Activated naive CD4-positive, alpha-beta T cell treated with Interleukin-2 at 50 U/mL for 16 hours (primary cell): ENCODE measurements around the gene CYP3A7.
"Not testable (repeated sequence)": the region's sequence is repeated elsewhere in the genome, so short reads cannot be mapped to it uniquely, and the experiment has no call there.

Source experiments
- DNase-seq: peaks from one replicate; pipeline ENCODE4 v3.0.0-alpha.2; 2020

Gene CYP3A7

GRCh38 chr7:99734987-99735386 lies at the start of gene CYP3A7:
CYP3A7 (minus strand) TSS chr7:99735196; CDS start chr7:99735093, 103 bp downstream.
- no peak for DNase-seq

DNA sequence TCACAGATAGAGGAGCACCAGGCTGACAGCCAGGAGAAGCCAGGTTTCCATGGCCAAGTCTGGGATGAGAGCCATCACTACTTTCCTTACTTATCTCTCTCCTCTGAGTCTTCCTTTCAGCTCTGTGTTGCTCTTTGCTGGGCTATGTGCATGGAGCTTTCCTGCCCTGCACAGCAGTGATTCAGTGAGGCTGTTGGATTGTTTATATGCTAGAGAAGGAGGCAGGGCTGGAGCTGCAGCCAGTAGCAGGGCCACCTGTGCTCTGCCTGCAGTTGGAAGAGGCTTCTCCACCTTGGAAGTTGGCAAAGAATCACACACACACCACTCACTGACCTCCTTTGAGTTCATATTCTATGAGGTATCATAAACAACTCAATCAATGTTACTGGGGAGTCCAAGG lies 49.0 kb upstream of the CYP3A7 start, which contains the start of gene CYP3A4:
TSS of gene CYP3A4 (minus strand) at position 178 of the 400 bp plus-strand sequence. CDS start at position 75, 103 bp downstream.
- DNase-seq, result no peak

DNA sequence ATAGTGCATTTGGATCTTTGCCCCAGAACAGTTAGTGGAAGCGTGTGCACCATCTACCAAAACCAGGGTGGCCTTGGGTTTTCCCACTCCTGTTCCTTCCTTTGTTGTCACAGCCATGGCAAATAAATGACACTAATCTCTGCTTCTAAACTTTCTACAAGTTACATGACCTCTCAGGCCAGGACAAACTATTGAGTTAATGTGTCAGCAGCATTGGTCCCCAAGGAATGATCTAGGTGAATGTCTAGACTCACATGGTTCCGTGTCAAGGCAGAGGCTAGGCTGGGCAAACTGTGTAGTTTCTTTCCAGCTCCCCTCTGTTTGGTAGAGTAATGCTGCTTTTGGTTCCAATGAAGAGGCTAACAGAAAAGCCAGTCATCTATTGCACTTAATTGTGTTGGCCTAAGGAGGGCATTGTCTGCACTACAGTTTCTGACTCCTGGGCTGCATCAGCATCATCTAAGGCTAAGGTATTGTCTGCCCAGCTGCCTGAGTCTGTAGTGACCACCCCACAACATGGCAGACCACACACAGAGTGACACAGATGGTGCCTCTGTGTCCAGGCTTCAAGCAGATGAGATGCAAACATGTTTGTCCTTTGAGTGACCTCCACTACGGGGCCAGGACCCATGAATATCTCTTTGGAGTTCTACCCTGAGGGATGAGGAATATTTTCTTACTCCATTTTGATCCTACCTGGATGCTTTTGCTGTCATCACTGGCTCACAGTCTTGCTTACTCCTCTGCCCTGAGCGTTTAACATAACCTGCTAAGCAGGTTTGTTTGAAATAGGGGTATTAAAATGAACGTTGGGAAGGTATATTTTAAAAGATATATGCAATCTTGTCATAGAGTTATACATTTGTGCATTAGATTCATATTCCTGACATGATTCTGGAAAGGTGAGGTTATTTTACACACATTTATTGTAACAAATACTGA lies 47.3 kb upstream of the CYP3A7 start:
- no peak for DNase-seq

GRCh38 chr7:99780588-99780987 lies 45.6 kb upstream of the CYP3A7 start:
- DNase-seq, result no peak

- DNase-seq, result no peak
Observed at GRCh38 chr7:99779949-99780348, 45.0 kb upstream of the CYP3A7 start.

DNA sequence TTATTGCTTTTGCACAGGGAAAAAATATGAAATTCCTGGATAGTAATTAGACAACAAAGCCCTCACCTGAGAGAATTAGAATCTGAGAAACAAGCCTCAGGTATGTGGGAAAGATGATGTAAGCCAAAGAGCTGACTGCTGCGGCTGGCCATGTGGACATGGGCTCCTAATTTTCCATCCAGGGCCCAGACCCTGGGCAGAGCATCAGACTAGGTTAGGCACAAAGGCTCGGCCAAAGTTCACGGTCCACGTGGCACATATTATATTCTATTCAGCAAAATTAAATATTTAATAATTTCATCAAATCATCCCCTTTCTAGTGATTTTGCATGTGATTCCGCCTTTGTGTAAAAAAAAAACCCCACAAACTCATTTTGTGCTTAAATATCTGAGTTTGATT lies 43.9 kb upstream of the CYP3A7 start:
- no peak for DNase-seq

- DNase-seq, result not testable (repeated sequence)
Observed at GRCh38 chr7:99773395-99773794, 38.4 kb upstream of the CYP3A7 start.

GRCh38 chr7:99772565-99772964 lies 37.6 kb upstream of the CYP3A7 start:
- DNase-seq, result no peak

GRCh38 chr7:99769494-99769893 lies 34.5 kb upstream of the CYP3A7 start:
- DNase-seq, result not testable (repeated sequence)

- DNase-seq, result no peak
Observed at GRCh38 chr7:99768471-99768870, 33.5 kb upstream of the CYP3A7 start.

- DNase-seq, result no peak
Observed at GRCh38 chr7:99767662-99768061, 32.7 kb upstream of the CYP3A7 start.

GRCh38 chr7:99766484-99767099 lies 31.6 kb upstream of the CYP3A7 start:
- no peak for DNase-seq

DNA sequence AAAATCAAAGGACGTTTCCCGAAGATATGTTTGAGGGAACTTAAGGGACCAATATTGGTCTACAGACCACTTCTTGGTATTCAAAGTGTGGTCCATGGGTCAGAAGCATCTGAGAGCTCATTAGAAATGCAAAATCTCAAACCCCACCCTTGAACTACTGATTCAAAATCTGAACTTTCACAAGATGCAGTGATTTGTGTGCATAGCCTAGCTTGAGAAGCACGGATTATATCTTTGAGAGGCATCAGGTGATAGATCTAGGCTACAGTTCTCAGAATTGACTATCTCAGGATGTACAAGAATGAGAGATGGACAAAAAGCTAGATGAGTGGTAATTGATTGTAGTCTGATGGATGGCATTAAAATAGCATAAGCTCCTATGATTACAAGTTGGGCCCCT lies 29.5 kb upstream of the CYP3A7 start:
- DNase-seq, result no peak

GRCh38 chr7:99762680-99763327 lies 27.8 kb upstream of the CYP3A7 start:
- DNase-seq, result no peak

GRCh38 chr7:99755085-99755484 lies 20.1 kb upstream of the CYP3A7 start:
- DNase-seq, result no peak

DNA sequence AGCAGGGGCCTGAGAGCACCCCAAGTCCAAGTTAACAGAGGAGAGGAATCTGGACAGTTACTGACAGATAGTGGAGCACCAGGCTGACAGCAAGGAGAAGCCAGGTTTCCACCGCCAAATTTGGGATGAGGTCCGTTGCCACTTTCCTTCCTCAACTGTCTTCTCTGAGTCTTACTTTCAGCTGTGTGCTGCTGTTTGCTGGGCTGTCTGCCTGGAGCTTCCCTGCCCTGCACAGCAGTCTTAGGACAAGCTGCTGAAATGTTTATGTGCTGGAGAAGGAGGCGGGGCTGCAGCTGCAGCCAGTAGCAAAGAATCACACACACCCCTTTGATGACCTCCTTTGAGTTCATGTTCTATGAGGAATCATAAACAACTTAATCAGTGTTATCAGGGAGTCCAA lies 17.4 kb upstream of the CYP3A7 start:
- DNase-seq, result no peak

DNA sequence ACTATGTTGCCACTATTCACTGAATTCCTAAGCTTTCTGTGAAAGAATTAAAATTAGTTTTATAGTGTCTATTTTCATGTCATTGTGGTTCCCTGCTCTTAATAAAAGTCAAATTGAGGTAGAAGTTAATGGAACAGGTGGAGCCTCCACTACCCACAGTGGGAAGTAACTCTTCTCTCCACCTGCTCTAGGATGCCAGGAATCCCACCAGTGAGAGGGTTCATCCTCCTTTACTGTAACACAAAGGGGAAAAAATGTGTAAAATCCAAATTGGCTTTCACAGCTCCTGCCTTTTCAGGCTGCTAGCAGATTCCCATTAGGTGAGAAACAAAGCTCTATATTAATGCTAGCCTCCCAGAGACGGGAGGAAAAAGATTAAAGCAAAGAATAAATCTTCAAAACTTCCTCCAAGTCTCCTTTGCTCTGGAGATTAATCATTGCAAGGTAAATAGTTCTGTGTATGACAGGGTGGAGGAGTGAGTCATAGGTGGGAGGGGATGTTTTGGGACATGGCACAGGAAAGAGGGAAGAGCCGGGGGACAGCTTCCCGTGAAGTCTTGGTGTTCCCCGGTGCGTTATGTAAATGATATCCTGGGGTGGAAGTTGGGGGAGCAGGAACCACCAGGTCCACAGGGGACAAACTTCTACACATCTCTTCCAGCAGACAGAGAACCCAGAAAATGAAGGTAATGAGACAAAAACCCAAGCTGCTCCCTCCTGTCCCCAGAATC lies 16.5 kb upstream of the CYP3A7 start:
- not testable (repeated sequence) for DNase-seq

- DNase-seq, result no peak
Observed at GRCh38 chr7:99748846-99749579, 14.0 kb upstream of the CYP3A7 start.

GRCh38 chr7:99746915-99747314 lies 11.9 kb upstream of the CYP3A7 start:
- not testable (repeated sequence) for DNase-seq

- not testable (repeated sequence) for DNase-seq
Observed at GRCh38 chr7:99745395-99745794, 10.4 kb upstream of the CYP3A7 start.

- no peak for DNase-seq
Observed at GRCh38 chr7:99742737-99743394, 7.9 kb upstream of the CYP3A7 start.

DNA sequence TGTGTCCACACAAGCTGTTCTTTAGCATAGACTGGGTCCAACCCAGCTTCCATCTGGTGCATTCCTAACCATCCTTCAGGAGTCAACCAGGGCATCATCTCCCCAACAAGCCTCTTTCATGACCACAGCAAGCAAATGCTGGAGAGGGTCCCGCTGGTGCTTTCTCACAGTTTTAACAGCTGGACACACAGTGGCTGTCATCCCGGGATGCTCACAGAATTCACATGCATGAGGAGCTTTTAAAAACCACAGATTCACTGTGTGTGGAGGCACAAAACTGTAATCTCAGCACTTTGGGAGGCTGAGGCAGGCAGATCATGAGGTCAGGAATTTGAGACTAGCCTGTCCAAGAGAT lies 6.4 kb upstream of the CYP3A7 start:
- no peak for DNase-seq
